Muscle of arm (tissue), 12 donors: ENCODE data around the gene ASF1B. TPM values are rescaled to one million over a fixed set of nuclear protein-coding genes. Genes with fewer than 3 reads are reported as not detected.

ENCODE experiments used
- DNase-seq: peaks from one replicate; pipeline ENCODE4 v3.0.0-alpha.2; 2013
- polyA plus RNA-seq, 12 donors: library from polyadenylated mRNA; unstranded; fragments of 120-200 nt; gene quantifications; one replicate each; pipeline ENCODE4 v1.2.1, GENCODE V29; 2013; ENCODE audit not compliant: insufficient read length in 12 of 12

ASF1B gene
- polyA plus RNA-seq, 12 donors = 6.6 to 22.8 (median 9.8) TPM; not detected in 1

DNA sequence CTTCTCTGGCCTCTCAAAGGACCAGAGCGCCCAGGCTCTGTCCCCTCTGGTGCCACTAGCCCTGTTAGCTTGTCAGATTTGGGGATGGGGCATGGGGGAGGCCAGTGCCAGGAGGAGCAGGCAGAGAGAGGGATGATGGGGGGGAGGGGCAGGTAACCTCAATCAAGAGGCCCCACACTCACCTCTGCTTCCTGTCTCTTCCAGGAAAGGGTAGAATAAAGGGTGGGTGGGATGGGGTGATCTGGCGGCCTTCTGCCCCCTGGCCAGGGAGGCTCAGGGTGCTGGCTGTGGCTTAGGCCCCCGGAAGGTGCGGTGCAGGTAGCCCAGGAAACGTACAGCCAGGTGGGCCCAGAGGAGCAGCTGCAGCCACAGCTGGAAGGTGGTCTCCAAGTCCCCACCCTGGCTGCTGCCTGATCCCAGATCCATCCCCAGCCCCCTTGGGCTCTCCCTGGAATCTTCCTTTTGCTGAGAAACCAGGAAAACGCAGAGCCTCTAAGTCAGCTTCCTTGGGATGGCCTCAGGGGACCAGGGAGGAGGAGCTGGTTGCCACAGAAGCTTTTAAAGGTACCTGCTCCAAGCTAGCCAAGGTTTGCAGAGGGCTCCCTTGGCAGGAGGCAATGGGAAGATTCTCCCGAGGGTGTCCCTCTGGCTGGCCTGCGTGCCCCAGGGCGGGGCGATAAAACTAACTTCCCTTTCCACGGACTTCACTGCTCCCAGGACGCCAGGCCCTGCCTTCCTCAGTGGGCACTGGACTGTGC, 24.2 kb downstream of the ASF1B start:
- DNase-seq = no peak

DNA sequence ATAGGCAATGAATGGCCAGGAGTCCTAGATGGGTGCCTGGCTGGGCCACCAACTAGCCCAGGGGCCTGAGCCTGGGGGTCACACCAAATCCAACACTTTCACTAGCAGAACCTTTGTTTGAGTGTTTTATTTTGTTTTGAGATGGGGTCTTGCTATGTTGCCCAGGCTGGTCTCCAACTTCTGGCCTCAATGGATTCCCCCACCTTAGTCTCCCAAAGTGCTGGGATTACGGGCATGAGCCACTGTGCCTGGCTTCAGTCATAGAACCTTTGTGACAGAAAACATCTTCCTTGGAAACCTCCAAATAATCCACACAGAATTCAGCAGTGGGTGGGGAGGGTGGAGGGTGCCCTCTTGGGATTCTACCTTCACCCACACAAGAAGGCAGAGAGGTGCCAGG, 24.9 kb downstream of the ASF1B start:
- no peak for DNase-seq

DNA sequence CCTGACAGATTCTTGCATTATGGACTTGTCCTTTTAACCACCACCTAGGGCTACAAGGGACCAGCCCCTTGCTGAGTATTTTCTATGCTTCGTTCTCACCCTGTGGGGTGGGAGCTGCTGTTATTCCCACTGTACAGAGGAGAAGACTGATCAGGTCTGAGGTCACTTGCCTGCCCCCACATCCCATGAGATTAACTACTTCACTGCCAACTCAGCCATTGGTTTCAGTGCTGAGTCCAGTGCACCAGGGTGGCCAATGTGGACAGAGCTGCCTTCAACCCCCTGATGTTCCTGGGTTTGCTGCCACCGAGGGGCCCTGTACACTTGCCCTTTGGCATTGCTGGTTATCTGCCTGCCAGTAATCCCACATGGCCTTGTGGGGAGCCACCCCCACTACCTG, 25.7 kb downstream of the ASF1B start:
- DNase-seq = no peak

DNA sequence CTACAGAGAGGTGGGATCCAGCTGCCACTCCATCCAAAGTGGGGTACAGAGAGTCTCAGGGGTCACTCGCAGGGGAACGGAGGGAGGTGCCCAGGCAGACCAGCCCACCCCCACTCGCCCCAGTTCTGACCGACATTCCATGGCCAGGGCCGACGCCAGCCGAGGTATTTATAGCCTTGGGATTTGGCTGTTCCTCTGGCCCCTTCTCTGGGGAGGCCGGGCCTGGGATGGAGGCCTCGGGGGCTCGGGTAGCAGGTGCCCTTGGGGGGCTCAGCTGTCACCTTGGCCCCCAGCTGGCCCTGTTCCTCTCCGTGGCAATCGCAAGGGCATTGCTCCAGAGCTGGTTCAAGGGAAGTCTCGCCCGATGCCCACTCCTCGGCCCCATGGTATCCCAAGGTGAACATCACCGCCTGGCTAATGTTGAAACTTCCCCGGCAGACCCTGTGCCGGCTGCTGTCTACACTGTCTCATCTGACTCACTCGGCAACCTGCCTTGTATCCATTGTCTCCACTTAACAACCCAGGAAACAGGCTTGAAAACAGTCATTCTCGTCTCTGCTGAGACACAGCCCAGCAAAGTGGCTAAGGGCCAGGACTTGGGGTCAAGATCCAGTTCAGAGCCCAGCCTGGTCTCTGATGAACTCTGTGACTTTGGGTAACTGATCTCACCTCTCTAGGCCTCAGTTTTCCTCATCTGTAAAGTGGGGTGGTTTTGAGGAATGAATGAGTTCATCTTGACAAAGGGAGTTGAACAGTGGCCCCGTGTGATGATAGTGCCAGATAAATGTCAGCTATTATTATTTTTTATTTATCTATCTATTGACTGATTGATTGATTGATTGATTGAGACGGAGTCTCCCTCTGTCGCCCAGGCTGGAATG, 28.6 kb downstream of the ASF1B start:
- DNase-seq = no peak

DNA sequence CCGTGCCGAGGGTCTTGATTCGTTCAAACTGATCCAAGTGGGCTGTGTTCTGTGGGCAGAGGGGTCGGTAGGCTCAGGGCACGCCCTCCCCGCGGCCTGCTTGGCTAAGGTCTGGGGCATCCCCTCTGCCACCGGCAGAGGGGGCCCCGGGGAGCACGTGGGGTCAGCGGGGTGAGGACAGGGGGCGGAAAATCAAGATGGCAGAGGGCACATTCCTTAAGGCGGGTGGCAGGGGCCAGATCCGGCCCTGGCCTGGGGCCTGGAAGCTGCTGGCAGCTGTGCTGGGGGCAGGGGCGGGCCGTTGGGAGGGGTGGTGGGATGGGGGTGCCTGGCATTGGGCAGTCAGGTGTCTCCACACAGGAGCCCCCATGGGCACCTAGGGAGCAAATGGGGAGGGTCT, 29.5 kb downstream of the ASF1B start:
- DNase-seq = no peak

DNA sequence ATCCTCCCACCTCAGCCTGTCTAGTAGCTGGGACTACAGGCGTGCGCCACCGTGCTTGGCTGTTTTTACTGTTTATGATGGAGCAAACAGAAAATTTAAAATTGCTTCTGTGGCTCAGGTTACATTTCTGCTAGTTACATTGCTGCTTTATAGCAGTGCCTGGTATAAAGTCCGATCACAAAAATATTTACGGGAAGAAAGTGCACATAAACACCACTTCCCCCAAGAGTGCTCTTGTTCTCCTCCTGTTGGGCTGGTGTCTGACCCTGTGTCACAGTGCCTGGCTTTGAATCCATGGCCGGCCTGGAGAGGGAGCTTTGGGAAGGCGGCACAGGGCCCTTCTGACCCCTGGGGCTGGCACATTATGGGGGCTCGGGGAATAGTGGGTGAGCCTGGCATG, 30.7 kb downstream of the ASF1B start:
- DNase-seq = no peak

DNA sequence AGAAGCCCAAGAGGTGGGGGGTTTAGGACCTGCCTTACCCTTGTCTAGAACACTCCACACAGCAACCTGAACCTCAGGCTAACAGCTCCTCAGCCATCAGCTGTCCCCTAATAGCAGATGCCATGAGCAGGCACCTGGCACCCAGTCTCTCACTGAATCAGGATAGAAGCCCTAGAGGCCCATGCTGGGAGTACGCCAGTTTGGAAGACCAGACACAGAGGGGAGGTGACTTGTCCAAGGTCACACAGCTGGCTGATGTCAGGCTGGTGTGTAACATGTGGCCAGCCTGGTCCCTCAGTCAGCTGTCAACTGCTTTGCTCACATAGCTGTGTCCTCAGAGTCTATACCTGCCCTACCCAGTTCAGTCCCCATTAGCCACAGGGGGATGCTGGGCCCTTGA, 33.1 kb downstream of the ASF1B start:
- no peak for DNase-seq

DNA sequence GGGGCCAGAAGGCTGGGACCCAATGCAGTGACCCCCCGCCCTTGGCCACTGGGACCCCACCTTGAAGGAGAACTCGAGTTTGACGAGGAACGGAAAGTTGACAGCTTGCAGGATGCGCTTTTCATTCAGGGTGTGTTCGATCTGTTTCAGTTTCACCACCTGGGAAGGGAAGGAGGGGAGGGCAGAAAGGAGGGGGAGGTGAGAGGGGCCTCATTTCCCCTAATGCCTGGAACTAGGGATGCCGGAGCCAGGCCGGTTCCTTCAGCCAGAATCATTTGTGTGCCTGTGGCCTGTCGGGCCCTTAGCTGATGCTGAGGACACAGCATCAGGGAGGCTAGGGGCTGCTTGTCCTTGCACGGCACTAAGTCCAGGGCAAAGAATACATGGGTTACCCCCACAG, 33.6 kb downstream of the ASF1B start:
- DNase-seq = no peak

DNA sequence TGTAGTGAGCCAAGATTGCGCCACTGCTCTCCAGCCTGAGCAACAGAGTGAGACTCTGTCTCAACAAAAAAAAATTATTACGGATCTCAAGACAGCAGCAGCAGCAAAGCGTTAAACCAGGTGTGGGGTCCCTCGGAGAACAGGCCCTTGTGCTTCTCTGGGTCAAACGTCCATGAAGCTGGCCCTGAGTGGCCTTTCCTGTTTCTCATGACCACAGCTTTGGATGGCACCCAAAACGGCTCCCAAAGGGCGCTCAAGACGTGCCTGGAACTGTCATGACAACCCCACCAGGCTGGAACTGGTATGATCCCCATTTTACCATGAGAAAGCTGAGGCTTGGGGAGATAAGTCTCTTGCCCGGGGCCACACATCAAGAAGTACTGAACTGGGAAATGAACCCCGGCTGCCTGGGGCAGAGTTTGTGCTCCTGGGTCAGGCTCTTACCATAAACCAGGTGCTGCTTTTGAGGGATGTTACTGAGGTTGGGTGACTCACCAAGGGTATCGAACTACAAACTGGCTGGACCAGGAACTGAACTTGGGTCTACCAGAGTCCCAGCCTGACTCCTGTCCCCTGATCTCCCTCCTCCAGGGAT, 34.2 kb downstream of the ASF1B start:
- DNase-seq = no peak

DNA sequence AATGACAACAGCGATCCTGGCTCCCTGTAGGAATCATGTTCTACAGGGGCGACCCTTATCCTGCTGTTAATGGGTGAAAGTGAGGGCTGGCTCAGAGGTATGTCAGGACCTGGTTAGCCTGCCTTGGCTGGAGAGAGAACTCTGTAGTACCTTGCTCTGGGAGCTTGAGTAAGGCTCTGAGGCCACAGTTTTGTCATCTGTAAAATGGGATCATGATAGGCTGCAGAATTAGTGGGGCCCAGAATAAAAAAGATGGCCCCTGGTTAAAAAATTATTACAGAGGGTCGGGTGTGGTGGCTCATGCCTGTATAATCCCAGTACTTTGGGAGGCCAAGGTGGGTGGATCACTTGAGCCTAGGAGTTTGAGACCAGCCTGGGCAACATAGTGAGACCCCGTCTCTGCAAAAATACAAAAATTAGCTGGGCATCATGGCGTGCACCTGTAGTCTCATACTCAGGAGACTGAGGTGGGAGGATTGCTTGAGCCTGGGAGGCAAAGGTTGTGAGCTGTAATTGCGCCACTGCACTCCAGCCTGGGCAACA, 35.3 kb downstream of the ASF1B start:
- no peak for DNase-seq

DNA sequence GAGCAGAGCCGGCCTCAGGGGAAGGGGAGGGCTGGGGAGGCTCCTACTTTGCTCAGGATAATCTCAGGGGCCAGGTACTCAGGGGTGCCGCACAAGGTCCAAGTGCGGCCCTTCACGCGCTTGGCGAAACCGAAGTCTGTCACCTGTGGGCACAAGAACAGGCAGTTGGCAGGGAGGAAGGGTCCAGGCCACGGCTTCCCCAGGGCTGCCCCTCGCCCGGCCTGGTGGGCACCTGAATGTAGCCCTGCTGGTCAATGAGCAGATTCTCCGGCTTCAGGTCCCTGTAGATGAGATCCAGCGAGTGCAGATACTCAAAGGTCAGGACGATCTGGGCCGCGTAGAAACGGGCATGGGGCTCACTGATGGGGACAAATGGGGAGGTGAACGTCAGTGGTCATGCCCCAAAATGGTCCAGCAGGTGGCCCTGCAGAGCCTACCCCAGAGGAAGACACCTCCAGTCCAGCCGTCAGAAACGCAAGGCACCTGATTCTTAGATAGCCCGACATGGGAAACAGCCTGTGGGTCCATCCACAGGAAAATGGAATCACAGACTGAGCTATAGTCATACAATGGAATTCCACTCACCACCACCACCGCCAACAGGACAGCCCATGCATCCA, 38.7 kb downstream of the ASF1B start:
- DNase-seq = no peak

DNA sequence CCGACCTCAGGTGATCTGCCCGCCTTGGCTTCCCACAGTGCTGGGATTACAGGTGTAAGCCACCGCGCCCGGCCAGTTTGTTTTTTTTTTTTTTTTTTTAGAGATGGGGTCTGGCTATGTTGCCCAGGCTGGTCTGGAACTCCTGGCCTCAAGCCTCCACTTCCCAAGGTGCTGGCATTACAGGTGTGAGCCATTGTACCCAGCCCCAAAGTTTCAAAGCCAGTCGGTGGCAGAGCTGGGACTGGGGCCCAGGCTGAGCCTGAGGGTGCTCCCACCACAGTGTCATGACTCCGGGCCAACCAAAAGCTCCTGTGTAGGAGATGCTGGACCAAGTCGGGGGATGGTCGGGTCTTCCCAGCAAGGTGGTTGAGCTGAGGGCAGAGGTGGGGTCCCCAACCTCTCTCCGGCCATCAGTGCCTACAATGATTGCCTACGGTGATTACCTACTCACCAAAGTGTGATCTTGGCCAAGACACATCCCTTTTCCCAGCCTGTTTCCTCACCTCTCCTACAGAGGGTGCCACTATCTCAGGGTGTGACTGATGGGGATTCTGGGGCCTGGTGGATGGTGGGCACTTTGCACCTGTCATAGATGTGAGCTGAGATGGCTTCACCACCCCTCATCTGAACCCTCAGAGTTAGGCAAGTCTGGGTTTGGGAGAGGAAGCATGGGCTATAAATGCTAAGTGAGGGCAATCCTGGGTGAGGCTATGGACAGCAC, 40.0 kb downstream of the ASF1B start:
- DNase-seq = no peak

DNA sequence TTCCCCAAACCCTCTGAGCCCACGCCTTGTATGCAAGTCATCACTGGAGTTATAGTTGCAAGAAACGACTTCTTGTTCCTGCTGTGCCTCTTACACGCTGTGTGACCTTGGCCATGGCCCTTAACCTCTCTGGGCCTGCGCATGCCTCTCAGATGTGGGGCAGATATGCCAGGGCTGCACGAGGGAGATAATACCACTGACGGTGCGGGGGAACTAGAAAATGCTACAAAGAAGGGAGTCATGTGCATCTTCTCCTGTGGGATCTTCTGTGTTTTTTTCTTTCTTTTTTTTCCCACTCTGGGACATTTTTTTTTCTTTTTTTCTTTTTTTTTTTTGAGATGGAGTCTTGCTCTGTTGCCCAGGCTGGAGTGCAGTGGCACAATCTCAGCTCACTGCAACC, 41.5 kb downstream of the ASF1B start:
- no peak for DNase-seq

DNA sequence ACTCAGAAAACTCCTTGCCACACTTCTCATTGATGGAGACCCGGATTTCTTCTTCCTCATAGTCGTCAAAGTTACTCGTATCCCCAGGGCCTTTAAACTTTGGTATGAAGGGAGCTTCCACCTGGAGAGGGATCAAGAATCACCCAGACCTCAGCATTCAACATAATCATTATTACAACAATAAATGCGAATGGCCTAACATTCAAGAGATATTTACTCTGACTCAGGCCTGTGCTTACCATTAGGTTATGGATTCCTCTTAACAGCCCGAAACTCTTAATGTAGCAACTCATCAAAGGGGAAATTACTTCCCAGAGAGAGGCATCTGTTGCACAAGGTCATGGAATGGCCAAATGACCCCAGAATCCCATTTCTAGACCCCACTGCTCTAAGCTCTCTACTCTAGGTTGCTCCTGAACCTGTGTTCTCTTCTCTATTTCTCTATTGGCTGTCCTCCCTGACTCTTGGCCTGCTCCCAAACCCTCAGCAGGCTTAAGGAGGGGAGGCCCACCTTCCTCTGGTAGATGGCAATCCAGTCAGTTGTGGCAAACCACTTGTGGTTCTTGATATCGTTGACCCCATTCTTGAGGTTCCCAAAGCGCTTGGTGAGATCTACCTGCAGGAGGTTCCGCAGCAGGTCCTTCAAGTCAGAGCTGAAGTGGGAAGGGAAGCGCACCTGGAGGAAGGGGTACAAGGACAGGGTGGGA, 43.1 kb downstream of the ASF1B start:
- DNase-seq = no peak

DNA sequence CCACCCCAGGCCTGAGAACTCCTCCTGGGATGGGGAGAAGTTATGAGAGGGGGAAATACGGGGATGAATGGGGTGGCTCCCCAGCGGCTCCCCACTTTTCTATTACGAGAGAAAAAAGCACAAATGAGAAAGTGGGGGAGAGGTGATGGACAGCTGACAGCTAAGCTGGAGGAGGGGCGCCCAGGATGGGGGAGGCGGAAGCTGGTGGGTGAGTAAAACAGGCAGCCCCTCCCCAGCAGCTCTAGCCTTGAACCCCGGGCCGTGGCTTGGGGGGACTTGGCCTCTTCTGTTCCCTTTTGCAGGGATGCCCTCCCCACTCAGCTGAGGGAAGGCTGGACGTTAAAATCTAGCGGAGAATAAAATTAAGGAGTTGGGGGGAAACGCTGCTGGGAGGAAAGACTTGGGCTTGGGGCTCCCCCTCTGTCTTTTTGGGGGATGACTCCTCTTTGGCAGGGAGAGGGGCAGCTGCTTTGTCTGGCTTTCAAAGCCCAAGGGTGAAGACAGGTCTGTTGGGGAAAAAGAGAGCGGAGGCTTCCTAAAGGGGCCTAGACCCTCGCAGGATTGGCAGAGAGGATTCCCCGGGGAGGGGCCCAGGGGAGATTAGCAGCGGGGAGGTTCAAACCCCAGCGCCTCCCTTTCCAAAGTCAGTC, 44.5 kb downstream of the ASF1B start:
- DNase-seq = no peak

DNA sequence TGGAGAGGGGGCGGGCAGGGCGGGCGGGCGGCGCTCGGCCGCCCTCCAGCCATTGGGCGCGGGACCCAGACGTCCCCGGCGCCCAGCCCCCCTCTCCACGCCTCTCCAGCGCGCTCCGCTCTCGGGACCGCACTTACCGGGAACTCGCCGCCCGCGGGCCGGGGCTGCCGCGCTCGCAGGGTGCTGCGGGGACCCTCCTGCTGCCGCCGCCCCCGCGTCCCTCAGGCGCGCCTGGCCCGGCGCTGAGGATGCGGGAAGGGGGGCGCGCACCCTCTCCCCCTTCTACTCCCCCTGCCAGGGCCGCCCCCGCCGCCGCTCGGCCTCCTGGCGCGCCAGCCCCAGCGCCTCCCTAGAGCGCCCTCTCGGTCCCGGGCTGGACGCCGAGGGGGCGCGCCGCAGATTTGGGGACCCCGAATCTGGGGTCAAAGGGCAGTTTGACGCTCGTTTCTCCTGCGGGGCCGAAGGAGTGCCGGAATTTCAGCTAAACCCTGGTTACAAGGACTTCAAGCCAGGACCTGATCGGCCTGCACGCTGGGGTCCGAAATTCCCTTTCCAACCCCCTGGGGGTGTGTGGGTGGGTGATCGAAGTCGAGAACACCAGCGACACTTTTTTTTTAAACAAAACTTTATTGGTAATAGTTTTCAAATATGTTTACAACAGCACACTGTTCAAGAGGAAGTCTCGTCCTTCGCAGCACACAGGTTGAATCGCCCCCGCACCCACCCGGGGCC, 45.1 kb downstream of the ASF1B start:
- peak; percentile 71 for DNase-seq

DNA sequence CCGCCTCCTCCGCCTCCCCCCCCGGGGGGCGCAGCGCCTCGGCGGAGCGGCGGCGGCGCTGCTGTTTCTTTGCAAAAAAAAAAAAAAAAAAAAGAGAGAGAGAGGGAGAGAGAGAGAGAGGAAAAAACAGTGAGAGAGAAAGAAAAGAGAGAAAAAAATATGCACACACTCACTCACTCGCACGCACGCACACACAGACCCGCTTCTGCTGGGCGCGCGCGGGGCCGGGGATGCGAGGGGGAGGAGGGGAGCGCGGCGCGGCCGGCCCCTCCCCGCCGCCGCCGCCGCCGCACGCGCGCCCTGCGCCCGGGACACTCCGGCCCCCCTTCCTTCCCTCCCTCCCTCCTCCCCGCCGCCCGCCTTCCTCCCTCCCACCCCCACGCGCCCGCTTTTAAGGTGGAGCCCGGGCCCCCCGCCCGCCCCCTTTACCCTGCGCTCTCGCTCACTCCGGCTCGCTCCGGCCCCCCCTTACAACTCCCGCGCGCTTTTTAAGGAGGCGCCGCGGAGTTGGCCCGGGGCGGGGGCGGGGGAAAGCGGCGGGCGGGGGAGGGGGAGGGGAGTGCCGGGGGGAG, 45.8 kb downstream of the ASF1B start, which contains the start of gene SAMD1:
Gene SAMD1 (minus strand): TSS at position 243 of the 572 bp plus-strand sequence.
- peak; percentile 91 for DNase-seq

DNA sequence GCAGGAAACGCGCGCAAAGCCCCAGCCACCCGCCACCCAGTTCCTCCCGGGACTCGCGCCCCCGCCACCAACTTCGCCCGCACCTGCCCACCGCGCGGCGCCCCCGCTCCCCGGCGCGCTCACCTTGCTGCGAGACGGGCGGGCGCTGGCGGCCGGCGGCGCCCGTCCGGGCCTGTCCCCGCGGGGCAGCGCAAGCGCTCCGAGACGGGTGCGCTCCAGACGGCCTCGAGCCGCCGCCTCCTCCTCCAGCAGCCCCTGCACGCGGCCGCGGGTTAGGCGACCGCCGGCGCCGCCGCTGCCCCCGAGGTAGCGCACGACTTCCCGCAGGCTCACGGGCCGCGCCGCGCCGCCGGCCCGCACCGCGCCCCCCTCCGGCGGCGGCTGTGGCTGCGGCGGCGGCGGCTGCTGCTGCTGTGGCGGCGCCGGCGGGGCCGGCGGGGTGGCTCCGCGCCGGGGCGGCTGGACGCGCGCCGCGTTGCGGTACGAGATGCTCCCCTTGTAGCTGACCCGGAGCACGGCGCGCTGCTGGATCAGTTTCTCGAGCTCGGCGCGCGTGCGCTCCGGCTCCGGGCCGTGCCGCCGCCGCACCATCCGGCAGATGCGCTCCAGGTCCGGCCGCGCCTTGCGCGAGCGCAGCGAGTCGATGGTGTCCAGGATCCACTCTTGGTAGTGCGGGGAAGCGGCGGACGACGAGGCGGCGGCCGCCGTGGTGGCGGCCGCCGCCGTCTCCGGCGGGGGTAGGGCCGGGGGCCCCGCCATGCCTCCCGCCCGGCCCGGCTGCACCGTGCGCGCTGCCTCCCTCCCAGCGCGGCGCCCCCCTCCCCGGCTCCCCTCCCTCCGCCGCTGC, 46.5 kb downstream of the ASF1B start:
- no peak for DNase-seq
